ENCODE results near the gene GTF3C1.

Gene GTF3C1

GRCh38 chr16:27474921-27475320 lies 74.8 kb downstream of the GTF3C1 start:
- Histone ChIP-seq H3K27ac (ENCODE audit: low read depth, low read length, severe bottlenecking) (peak overlapping the region; percentile 87), H3K4me3 (ENCODE audit: extremely low read depth, insufficient read depth, low read length, poor library complexity, severe bottlenecking) (no peak overlapping the region), H3K36me3 (ENCODE audit: control insufficient read depth, insufficient read depth, low read length) (peaks cover 91% of the 10 kb centered on the region), H3K9me3 (ENCODE audit: control insufficient read depth, low read length) (no peaks in the 10 kb centered on the region), H3K4me1 (ENCODE audit: control insufficient read depth, insufficient read depth, low read length, poor library complexity, severe bottlenecking) (peaks cover 44% of the 10 kb centered on the region)
- 93 to 97% methylated on average over 5 to 8 of the region's 9 CpGs for WGBS, 2 experiments (ENCODE audit: insufficient coverage in 2 of 2)

- H3K9me3 ChIP-seq (ENCODE audit: control insufficient read depth, low read length) = no peaks in the 10 kb centered on the region
- peaks cover 93% of the 10 kb centered on the region for H3K36me3 ChIP-seq (ENCODE audit: control insufficient read depth, insufficient read depth, low read length)
- WGBS, 2 experiments (ENCODE audit: insufficient coverage in 2 of 2) = 100% methylated on average over 8 of the region's 9 CpGs; no CpG with 5 or more reads in 1 of the 2 experiments
- H3K27ac ChIP-seq (ENCODE audit: low read depth, low read length, severe bottlenecking) = no peak overlapping the region
- peaks cover 44% of the 10 kb centered on the region for H3K4me1 ChIP-seq (ENCODE audit: control insufficient read depth, insufficient read depth, low read length, poor library complexity, severe bottlenecking)
- H3K4me3 ChIP-seq (ENCODE audit: extremely low read depth, insufficient read depth, low read length, poor library complexity, severe bottlenecking) = no peak overlapping the region
These were observed 75.7 kb downstream of the GTF3C1 start for GRCh38 chr16:27474041-27474440.

- 95 to 96% methylated on average over 5 to 9 of the region's 9 CpGs for WGBS, 2 experiments (ENCODE audit: insufficient coverage in 2 of 2)
- Histone ChIP-seq H3K4me3 (ENCODE audit: extremely low read depth, insufficient read depth, low read length, poor library complexity, severe bottlenecking) (no peak overlapping the region), H3K9me3 (ENCODE audit: control insufficient read depth, low read length) (no peaks in the 10 kb centered on the region), H3K4me1 (ENCODE audit: control insufficient read depth, insufficient read depth, low read length, poor library complexity, severe bottlenecking) (peaks cover 44% of the 10 kb centered on the region), H3K27ac (ENCODE audit: low read depth, low read length, severe bottlenecking) (no peak overlapping the region), H3K36me3 (ENCODE audit: control insufficient read depth, insufficient read depth, low read length) (peaks cover 94% of the 10 kb centered on the region)
These were observed 76.4 kb downstream of the GTF3C1 start for GRCh38 chr16:27473101-27473900.

- H3K36me3 ChIP-seq (ENCODE audit: control insufficient read depth, insufficient read depth, low read length) = peaks cover 94% of the 10 kb centered on the region
- no peak overlapping the region for H3K4me3 ChIP-seq (ENCODE audit: extremely low read depth, insufficient read depth, low read length, poor library complexity, severe bottlenecking)
- no peak overlapping the region for H3K27ac ChIP-seq (ENCODE audit: low read depth, low read length, severe bottlenecking)
- H3K9me3 ChIP-seq (ENCODE audit: control insufficient read depth, low read length) = peaks cover 7% of the 10 kb centered on the region
- peaks cover 44% of the 10 kb centered on the region for H3K4me1 ChIP-seq (ENCODE audit: control insufficient read depth, insufficient read depth, low read length, poor library complexity, severe bottlenecking)
- WGBS, 2 experiments (ENCODE audit: insufficient coverage in 2 of 2) = 94 to 98% methylated on average over 8 to 14 of the region's 15 CpGs
These were observed 77.4 kb downstream of the GTF3C1 start for GRCh38 chr16:27472091-27473020.

- H3K27ac ChIP-seq (ENCODE audit: low read depth, low read length, severe bottlenecking) = peak overlapping the region; percentile 72
- WGBS, 2 experiments (ENCODE audit: insufficient coverage in 2 of 2) = 95% methylated on average over 19 of the region's 19 CpGs
- H3K4me3 ChIP-seq (ENCODE audit: extremely low read depth, insufficient read depth, low read length, poor library complexity, severe bottlenecking) = no peak overlapping the region
- H3K36me3 ChIP-seq (ENCODE audit: control insufficient read depth, insufficient read depth, low read length) = peaks cover 94% of the 10 kb centered on the region
- H3K4me1 ChIP-seq (ENCODE audit: control insufficient read depth, insufficient read depth, low read length, poor library complexity, severe bottlenecking) = peaks cover 40% of the 10 kb centered on the region
- H3K9me3 ChIP-seq (ENCODE audit: control insufficient read depth, low read length) = peaks cover 11% of the 10 kb centered on the region
These were observed 78.1 kb downstream of the GTF3C1 start for GRCh38 chr16:27471661-27472060.

GRCh38 chr16:27470567-27471431 lies 78.9 kb downstream of the GTF3C1 start:
- Histone ChIP-seq H3K9me3 (ENCODE audit: control insufficient read depth, low read length) (peaks cover 11% of the 10 kb centered on the region), H3K4me1 (ENCODE audit: control insufficient read depth, insufficient read depth, low read length, poor library complexity, severe bottlenecking) (peaks cover 31% of the 10 kb centered on the region), H3K36me3 (ENCODE audit: control insufficient read depth, insufficient read depth, low read length) (peaks cover 97% of the 10 kb centered on the region), H3K27ac (ENCODE audit: low read depth, low read length, severe bottlenecking) (peak overlapping the region; percentile 72), H3K4me3 (ENCODE audit: extremely low read depth, insufficient read depth, low read length, poor library complexity, severe bottlenecking) (no peak overlapping the region)
- WGBS, 2 experiments (ENCODE audit: insufficient coverage in 2 of 2) = 89 to 91% methylated on average over 24 to 26 of the region's 28 CpGs

GRCh38 chr16:27468941-27469531 lies 80.7 kb downstream of the GTF3C1 start:
- Histone ChIP-seq H3K9me3 (ENCODE audit: control insufficient read depth, low read length) (peaks cover 11% of the 10 kb centered on the region), H3K4me3 (ENCODE audit: extremely low read depth, insufficient read depth, low read length, poor library complexity, severe bottlenecking) (no peak overlapping the region), H3K36me3 (ENCODE audit: control insufficient read depth, insufficient read depth, low read length) (peaks cover 95% of the 10 kb centered on the region), H3K27ac (ENCODE audit: low read depth, low read length, severe bottlenecking) (no peak overlapping the region), H3K4me1 (ENCODE audit: control insufficient read depth, insufficient read depth, low read length, poor library complexity, severe bottlenecking) (peaks cover 21% of the 10 kb centered on the region)
- WGBS, 2 experiments (ENCODE audit: insufficient coverage in 2 of 2) = 98 to 99% methylated on average over 17 to 22 of the region's 22 CpGs

- Histone ChIP-seq H3K9me3 (ENCODE audit: control insufficient read depth, low read length) (peaks cover 11% of the 10 kb centered on the region), H3K27ac (ENCODE audit: low read depth, low read length, severe bottlenecking) (no peak overlapping the region), H3K4me3 (ENCODE audit: extremely low read depth, insufficient read depth, low read length, poor library complexity, severe bottlenecking) (no peak overlapping the region), H3K4me1 (ENCODE audit: control insufficient read depth, insufficient read depth, low read length, poor library complexity, severe bottlenecking) (peaks cover 3% of the 10 kb centered on the region), H3K36me3 (ENCODE audit: control insufficient read depth, insufficient read depth, low read length) (peaks cover 88% of the 10 kb centered on the region)
- 85 to 92% methylated on average over 8 of the region's 8 CpGs for WGBS, 2 experiments (ENCODE audit: insufficient coverage in 2 of 2)
These were observed 84.2 kb downstream of the GTF3C1 start for GRCh38 chr16:27465483-27465879.

GRCh38 chr16:27464626-27465482 lies 84.9 kb downstream of the GTF3C1 start:
- Histone ChIP-seq H3K9me3 (ENCODE audit: control insufficient read depth, low read length) (peaks cover 11% of the 10 kb centered on the region), H3K4me3 (ENCODE audit: extremely low read depth, insufficient read depth, low read length, poor library complexity, severe bottlenecking) (no peak overlapping the region), H3K36me3 (ENCODE audit: control insufficient read depth, insufficient read depth, low read length) (peaks cover 83% of the 10 kb centered on the region), H3K27ac (ENCODE audit: low read depth, low read length, severe bottlenecking) (no peak overlapping the region), H3K4me1 (ENCODE audit: control insufficient read depth, insufficient read depth, low read length, poor library complexity, severe bottlenecking) (peaks cover 3% of the 10 kb centered on the region)
- 96 to 98% methylated on average over 32 to 33 of the region's 33 CpGs for WGBS, 2 experiments (ENCODE audit: insufficient coverage in 2 of 2)

All from mesodermal cell (in vitro differentiated cells).